HG03432 (cell line): ENCODE data around the gene UTS2R.
"Not testable (repeated sequence)": the region's sequence is repeated elsewhere in the genome, so short reads cannot be mapped to it uniquely, and the experiment has no call there.

Experiments used
- ATAC-seq: cut with Tn5 transposase; IDR thresholded peaks from one replicate; pipeline ENCODE4 v1.9.1; 2021; ENCODE audit warnings: mild to moderate bottlenecking, moderate library complexity; ENCODE audit not compliant: unreplicated experiment

The UTS2R gene

DNA sequence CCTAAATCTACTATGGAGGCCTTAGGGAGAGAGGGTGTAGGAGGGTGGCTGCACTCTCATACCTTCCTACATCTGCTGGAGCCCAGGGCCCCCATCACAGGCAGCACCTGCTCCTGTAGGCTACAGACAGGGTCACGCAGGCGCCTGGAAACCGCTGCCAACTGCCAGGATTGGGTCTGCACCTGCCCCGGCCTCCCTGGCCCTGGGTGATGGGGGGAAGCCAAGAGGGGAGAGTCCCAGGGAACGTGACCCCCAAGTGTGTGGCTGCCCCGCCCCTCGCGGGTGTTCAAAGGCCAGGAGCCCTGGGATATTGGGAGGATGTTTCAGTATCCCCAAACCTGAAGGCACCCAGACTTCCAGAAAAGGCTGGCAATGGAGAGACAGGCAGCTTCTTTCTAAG lies 18.1 kb upstream of the UTS2R start:
- ATAC-seq: no peak

- no peak for ATAC-seq
Observed at GRCh38 chr17:82354804-82355308, 16.7 kb upstream of the UTS2R start.

DNA sequence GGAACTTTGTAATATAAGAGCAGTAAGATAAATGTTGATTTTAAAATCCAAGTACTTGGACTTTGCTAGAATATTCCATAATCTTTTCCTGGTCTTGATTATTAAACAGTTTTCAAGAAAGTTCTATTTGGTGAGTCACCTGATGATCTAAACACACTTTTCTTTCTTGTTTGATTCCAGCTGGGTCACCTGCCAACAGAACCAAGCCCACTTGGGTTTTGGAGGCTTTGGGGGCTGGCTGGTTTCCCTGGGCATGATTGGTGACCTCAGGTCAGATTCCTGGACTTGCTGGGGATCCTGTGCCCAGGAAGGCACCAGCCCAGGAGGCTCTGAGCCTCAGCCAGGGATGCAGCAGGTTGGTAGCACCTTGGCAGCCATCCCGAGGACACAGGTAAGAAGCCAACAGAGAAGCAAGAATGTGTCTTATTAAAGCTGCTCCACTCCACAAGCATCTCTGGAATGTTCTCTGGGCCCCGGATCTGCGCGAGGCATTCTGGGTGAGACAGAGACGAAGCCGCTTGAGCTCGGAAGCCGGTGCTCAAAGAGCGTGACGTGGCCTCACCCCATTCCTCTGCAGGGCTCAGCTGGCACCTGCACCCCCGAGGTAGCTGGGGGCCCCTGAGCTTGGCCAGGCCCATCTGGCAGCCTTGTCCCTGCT lies 15.7 kb upstream of the UTS2R start:
- no peak for ATAC-seq

DNA sequence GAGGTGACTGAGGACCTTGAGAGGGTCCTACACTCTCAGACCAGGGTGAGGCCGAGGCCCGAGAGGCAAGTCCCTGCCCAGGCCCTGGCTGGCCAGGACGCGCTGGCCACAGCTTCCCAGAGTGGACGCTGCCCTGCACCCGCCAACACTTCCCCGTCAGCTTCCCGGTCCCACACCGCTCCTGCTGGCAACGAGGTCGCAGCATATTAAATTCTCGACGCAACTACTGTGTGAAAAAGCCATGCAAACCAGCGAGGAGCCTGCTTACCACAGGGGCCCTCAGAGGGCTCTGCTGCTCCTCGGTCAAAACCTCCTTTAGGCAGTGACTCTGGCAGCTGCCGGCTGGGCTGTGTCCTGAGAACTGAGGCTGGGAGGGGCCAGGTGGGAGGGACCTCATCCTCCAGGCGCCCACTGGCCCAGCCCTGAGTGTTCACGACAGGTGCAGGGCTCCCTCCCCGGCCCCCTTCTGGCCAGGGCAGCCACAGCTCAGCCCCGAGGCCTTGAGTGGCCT lies 14.7 kb upstream of the UTS2R start:
- ATAC-seq: no peak

GRCh38 chr17:82357394-82357793 lies 14.2 kb upstream of the UTS2R start:
- no peak for ATAC-seq

DNA sequence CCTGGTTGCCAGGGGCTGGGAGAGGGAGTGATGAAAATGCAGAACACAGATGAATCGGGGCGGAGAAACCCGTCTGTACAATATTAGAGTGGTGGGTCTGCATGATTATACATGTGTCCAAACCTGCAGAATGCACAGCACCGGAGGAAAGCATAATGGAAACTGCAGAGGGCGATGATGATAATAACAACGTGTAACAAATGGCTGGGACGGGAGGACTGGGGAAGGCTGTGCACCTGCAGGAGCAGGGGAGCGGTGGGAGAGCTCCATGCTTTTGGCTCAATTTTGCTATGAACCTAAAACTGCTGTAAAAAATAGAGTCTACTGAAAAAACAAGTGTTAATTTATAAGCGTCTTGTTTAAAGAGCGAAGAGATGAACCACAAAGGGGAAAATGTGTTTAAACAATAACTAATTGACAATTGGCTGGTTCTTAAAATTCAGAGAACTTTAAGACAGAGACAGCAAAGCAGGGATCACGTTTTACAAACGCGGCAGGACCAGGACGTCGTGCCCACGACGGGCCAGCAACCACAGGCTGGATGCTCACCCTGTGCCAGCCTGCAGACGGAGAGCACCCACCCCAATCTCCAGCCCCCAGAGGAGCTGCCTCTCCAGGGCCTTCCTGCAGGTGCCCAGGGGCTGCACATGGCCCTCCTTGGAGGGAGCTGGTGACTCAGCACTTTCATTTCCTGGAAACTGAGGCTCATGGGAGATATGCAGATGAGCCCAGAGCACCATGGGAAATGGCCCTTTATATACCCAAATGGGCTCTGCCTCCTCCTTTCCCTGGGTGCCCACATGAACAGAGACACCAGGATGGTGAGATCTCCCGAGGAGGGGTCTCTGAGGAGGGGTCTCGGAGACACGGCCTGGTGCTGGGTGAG lies 12.9 kb upstream of the UTS2R start, which contains the start of gene TEX19:
Gene TEX19, plus strand, starts transcription at position 783 of the 886 bp plus-strand sequence. CDS start 2,904 bp downstream, outside the sequence.
- ATAC-seq: no peak

DNA sequence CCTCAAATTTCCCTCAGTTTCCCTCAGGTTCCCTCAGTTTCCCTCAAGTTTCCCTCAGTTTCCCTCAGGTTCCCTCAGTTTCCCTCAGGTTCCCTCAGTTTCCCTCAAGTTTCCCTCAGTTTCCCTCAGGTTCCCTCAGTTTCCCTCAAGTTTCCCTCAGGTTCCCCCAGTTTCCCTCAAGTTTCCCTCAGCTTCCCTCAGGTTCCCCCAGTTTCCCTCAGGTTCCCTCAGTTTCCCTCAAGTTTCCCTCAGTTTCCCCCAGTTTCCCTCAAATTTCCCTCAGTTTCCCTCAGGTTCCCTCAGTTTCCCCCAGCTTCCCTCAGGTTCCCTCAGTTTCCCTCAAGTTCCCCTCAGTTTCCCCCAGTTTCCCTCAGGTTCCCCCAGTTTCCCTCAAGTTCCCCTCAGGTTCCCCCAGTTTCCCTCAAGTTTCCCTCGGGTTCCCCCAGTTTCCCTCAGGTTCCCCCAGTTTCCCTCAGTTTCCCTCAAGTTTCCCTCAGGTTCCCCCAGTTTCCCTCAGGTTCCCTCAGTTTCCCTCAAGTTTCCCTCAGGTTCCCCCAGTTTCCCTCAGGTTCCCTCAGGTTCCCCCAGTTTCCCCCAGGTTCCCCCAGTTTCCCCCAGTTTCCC lies 12.0 kb upstream of the UTS2R start:
- not testable (repeated sequence) for ATAC-seq

- no peak for ATAC-seq
Observed at GRCh38 chr17:82361885-82362633, 9.5 kb upstream of the UTS2R start.

DNA sequence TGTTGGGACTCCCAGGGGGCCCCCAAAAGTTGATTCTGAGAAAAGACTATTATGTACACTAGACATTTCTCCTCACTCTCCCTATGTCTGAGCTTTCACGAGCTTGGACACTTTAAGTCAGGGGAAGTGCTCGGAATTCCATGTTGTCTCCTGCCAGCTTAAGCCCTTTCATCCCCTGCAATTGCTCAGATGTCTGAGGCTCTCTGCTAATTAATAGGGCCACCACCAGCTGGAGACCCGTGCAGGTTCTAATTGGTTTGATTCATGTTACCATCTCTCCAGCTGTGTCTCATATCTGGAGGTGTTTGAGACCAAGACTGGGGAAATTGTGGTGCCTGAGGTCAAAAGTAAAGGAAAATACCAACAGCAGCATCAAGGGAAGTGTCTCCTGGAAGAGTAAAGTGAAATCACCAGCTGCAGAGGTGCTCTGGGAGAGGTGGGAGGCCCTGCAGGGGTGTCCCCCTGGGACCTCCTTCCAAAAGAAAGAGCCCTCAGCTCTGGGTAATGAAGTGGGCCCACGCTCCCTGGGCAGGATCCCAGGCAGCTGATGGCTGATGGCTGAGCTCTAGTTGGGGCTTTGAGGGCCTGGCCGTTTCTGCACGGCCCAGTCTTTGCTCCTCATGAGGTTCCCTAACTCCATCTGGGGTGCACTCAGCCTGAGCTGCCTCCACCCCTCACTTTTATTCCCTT lies 5.8 kb upstream of the UTS2R start:
- ATAC-seq: no peak

GRCh38 chr17:82366749-82367148 lies 4.8 kb upstream of the UTS2R start:
- ATAC-seq: no peak

DNA sequence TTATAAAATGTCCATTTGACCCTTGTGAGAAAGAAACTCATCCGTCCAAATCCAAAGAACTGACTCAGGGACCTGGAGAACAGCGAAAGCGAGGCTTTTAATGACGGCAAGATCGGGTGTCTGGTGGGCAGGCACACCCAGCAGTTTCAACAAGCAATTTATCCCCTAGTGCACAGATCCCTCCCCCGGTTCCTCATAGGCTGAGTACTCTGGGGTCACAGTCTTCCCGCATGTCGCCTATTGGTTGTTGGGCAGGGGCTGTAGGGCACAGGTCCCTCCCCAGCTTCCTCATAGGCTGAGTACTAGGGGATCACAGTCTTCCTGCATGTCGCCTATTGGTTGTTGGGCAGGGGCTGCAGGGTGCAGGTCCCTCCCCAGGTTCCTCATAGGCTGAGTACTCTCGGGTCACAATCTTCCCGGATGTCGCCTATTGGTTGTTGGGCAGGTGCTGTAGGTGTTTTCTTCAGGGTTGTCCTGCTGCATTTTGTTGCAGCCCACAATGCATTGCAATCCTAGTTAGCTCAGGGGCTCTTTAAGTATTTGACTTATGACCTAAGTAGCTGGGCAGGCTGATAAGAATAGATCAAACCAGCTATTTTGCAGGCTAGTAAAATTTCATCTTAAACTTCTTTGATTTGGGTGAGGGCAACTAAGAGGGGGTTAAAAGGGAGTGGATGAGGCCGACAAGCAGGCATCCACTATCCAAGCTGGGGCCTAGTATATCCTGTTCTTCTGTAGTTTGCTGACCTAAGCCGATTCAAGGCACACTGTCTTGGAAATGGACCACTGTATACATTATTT lies 3.6 kb upstream of the UTS2R start:
- ATAC-seq: no peak

- ATAC-seq: no peak
Observed at GRCh38 chr17:82369211-82369610, 2.4 kb upstream of the UTS2R start.

DNA sequence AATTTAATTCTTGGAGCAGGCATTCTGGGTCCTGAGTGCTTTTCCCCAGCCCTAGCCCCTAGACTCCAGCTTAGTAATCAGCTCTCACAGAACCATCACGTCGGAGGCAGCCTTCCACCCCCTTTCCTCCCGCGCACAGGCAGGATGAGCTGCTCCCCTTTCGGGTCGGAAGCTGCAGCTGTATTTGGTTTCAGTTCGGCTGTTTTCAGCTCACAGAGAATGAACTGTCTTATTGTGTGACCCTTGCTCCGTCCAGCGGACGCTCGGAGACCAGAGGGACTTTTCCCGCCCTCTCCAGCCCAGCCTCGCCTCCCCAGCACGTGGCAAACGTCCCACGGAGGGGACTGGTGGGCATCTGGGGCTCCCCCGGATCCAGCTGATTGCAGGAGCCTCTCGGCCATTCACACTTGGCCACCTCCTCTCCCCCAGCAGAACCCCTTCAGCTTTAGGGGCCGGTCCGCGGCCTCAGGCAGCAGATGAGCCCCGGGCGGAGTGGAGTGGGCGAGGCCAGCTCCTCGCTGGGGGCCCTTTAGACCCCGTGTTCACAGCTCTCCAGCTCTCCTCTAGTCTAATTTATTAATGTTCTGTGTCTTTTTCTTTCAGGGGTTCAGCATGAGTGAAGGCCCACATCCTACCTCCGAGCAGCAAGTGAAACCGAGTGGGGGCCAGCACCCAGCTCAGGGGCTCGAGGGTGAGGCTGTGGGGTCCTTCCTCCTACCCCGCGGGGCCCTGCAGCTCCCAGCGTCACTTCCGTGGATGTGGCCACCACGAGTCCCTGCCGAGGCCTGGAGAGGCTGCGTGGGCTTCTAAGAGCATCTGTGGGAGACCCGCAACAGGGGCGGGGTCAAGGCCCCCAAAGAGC lies 863 bp upstream of the UTS2R start:
- no peak for ATAC-seq

DNA sequence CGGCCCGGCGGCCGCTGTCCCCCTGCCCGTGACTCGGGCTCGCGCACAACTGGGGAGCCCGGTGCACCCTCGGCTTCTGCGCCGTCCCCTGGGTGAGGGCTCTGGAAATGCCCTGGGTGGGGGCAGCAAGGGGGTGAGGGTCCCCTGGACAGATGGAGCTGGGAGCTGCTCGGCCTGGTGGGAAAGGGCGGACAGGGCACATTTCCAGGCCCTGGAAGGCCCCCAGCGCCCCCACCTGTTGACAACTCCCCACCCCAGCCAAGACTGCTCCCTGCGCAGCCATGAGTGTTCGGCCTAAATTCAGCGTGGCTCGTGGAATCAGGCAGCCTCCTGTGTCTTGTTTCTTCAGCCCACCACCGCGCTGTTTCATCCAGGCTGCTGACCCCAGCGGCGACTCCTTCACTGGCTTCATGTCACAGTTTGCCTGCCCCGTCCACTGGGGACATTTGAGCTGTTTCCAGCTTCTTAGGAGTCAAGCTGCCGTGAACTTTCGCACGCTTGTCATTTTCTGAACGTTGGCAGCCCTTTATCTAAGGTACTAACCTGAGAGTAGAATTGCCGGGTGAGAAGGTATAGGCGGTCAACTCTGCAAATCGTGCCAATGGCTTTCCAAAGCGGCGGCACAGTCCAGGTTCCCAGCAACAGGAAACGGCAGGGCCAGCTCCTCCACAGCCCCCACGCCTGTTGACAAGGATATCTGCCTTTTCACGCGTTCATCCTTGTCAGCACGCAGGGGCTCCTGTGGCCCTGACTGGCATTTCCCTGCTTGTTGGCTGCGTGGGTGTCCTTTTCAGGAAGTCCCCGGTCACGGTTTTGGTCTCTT lies 895 bp downstream of the UTS2R start:
- no peak for ATAC-seq

DNA sequence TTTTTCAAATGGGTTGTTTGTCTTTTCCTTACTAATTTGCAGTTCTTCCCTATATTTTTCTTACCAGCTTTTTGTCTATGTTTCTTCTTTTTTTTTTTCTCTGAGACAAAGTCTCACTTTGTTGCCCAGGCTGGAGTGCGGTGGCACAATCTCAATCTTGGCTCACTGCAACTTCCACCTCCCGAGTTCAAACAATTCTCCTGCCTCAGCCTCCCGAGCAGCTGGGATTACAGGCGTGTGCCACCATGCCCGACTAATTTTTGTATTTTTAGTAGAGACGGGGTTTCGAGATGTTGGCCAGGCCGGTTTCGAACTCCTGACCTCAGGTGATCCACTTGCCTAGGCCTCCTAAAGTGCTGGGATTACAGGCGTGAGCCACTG lies 1.5 kb downstream of the UTS2R start:
- not testable (repeated sequence) for ATAC-seq

- ATAC-seq: no peak
Observed at GRCh38 chr17:82373731-82374625, 2.4 kb downstream of the UTS2R start.
